ENCODE results near the gene GPR62. TPM values are rescaled to one million over a fixed set of nuclear protein-coding genes. Genes with fewer than 3 reads are reported as not detected.

Gene GPR62
- total RNA-seq, 1 experiment from 2014 or later, result not detected

GRCh38 chr3:52002748-52003147 is 47.6 kb downstream of the GPR62 start:
- Mint-ChIP-seq H3K27ac (ENCODE audit: unreplicated experiment) (no peak overlapping the region), H3K36me3 (ENCODE audit: insufficient read depth, unreplicated experiment) (no peaks in the 10 kb centered on the region), H3K27me3 (ENCODE audit: insufficient read depth, unreplicated experiment) (no peaks in the 10 kb centered on the region), H3K4me3 (ENCODE audit: unreplicated experiment) (no peak overlapping the region), H3K4me1 (ENCODE audit: low read depth, unreplicated experiment) (peaks cover 8% of the 10 kb centered on the region), H3K9me3 (ENCODE audit: unreplicated experiment) (no peaks in the 10 kb centered on the region)
- no peak for TF ChIP-seq CTCF (IDR thresholded peaks at IDR 0.05; ENCODE audit: insufficient read depth in 1 of 2, low read depth in 1 of 2, low read length in 1 of 2, severe bottlenecking in 1 of 2, unreplicated experiment in 1 of 2)
- BruUV-seq (replicated peaks), result no TSS peak
- Histone ChIP-seq H3K4me1 (peaks cover 5% of the 10 kb centered on the region), H3K4me3 (ENCODE audit: low read depth, low read length) (no peak overlapping the region), H3K27me3 (replicated peaks; ENCODE audit: control insufficient read depth, insufficient read depth, low read length) (no peaks in the 10 kb centered on the region), H3K9me3 (no peaks in the 10 kb centered on the region), H3K36me3 (ENCODE audit: control insufficient read depth, insufficient read depth, low read length) (no peaks in the 10 kb centered on the region)
- ChIA-PET CTCF (interaction anchor here (0.8 to 2.9 kb wide), 4 partner anchors 51 to 142 kb away, joined by 3 to 9 read pairs (median 4); partner anchors contain the start of gene RRP9), POLR2A (no interaction called here)
- intact Hi-C loops (cut with micrococcal nuclease; ENCODE audit: unreplicated experiment), result no loop called here
- DNase-seq, result no peak

GRCh38 chr3:52004163-52004787 is 49.1 kb downstream of the GPR62 start:
- CTCF ChIA-PET, result interaction anchor here (1.1 to 1.7 kb wide), 7 partner anchors 35 to 141 kb away, joined by 3 to 11 read pairs (median 4); partner anchors contain the start of gene DUSP7
- Mint-ChIP-seq H3K4me3 (ENCODE audit: unreplicated experiment) (no peak overlapping the region), H3K27me3 (ENCODE audit: insufficient read depth, unreplicated experiment) (no peaks in the 10 kb centered on the region), H3K9me3 (ENCODE audit: unreplicated experiment) (no peaks in the 10 kb centered on the region), H3K27ac (ENCODE audit: unreplicated experiment) (no peak overlapping the region), H3K4me1 (ENCODE audit: low read depth, unreplicated experiment) (no peaks in the 10 kb centered on the region), H3K36me3 (ENCODE audit: insufficient read depth, unreplicated experiment) (no peaks in the 10 kb centered on the region)
- peak in 1 of 2 experiments; percentile 37 for DNase-seq
- H3K36me3 ChIP-seq (ENCODE audit: control insufficient read depth, insufficient read depth, low read length), result no peaks in the 10 kb centered on the region
- peak in 1 of 2 experiments; percentile 57 for TF ChIP-seq CTCF (IDR thresholded peaks at IDR 0.05; ENCODE audit: insufficient read depth in 1 of 2, low read depth in 1 of 2, low read length in 1 of 2, severe bottlenecking in 1 of 2, unreplicated experiment in 1 of 2)
- H3K4me3 ChIP-seq (ENCODE audit: low read depth, low read length), result no peak overlapping the region
- H3K9me3 ChIP-seq, result no peaks in the 10 kb centered on the region
- no peaks in the 10 kb centered on the region for H3K27me3 ChIP-seq (replicated peaks; ENCODE audit: control insufficient read depth, insufficient read depth, low read length)
- intact Hi-C loops (cut with micrococcal nuclease; ENCODE audit: unreplicated experiment), result no loop called here
- no TSS peak for BruUV-seq (replicated peaks)
- no peaks in the 10 kb centered on the region for H3K4me1 ChIP-seq
- POLR2A ChIA-PET, result interaction anchor here (0.6 to 0.9 kb wide), 2 partner anchors 19 to 53 kb away, joined by 3 to 10 read pairs; no protein-coding TSS in a partner anchor

- H3K4me1 ChIP-seq, result no peaks in the 10 kb centered on the region
- Mint-ChIP-seq H3K4me1 (ENCODE audit: low read depth, unreplicated experiment) (no peaks in the 10 kb centered on the region), H3K27me3 (ENCODE audit: insufficient read depth, unreplicated experiment) (no peaks in the 10 kb centered on the region), H3K27ac (ENCODE audit: unreplicated experiment) (no peak overlapping the region), H3K9me3 (ENCODE audit: unreplicated experiment) (no peaks in the 10 kb centered on the region), H3K36me3 (ENCODE audit: insufficient read depth, unreplicated experiment) (no peaks in the 10 kb centered on the region), H3K4me3 (ENCODE audit: unreplicated experiment) (no peak overlapping the region)
- H3K27me3 ChIP-seq (replicated peaks; ENCODE audit: control insufficient read depth, insufficient read depth, low read length), result no peaks in the 10 kb centered on the region
- H3K4me3 ChIP-seq (ENCODE audit: low read depth, low read length), result no peak overlapping the region
- CTCF ChIA-PET, result interaction anchor here (1.0 to 1.7 kb wide), 7 partner anchors 32 to 140 kb away, joined by 3 to 11 read pairs (median 4); partner anchors contain the start of gene DUSP7
- no peak for DNase-seq
- H3K36me3 ChIP-seq (ENCODE audit: control insufficient read depth, insufficient read depth, low read length), result no peaks in the 10 kb centered on the region
- H3K9me3 ChIP-seq, result no peaks in the 10 kb centered on the region
- no peak for TF ChIP-seq CTCF (IDR thresholded peaks at IDR 0.05; ENCODE audit: insufficient read depth in 1 of 2, low read depth in 1 of 2, low read length in 1 of 2, severe bottlenecking in 1 of 2, unreplicated experiment in 1 of 2)
- intact Hi-C loops (cut with micrococcal nuclease; ENCODE audit: unreplicated experiment), result no loop called here
- POLR2A ChIA-PET, result no interaction called here
- BruUV-seq (replicated peaks), result no TSS peak
Measured at GRCh38 chr3:52004906-52005395, 49.8 kb downstream of the GPR62 start.

Data from Caco-2 (cell line).